H1 (cell line): Measurements from ENCODE around the gene PRKAR1B. TPM values are rescaled to one million over a fixed set of nuclear protein-coding genes. Genes with fewer than 3 reads are reported as not detected.

Experiments used
- CTCF ChIA-PET: fragments of 300-600 bp; sonication (Branson Sonifier 250); formaldehyde crosslinking; loops from one replicate; lab custom pipeline; 2021; ENCODE audit not compliant: partially characterized antibody; lab: Charles Lee
- POLR2A ChIA-PET: fragments of 300-600 bp; sonication (Branson Sonifier 250); formaldehyde crosslinking; loops from one replicate; lab custom pipeline; 2021; ENCODE audit warnings: inconsistent platforms; ENCODE audit not compliant: partially characterized antibody; lab: Charles Lee
- DNase-seq, 2 experiments: peaks; one replicate each; pipeline versions ENCODE4 v3.0.0 to v3.0.0-alpha.2; 2010 to 2022; ENCODE audit warnings: low spot score in 2 of 2, low read depth in 1 of 2, mixed read lengths in 1 of 2
- FAIRE-seq: peaks from 2 replicates; lab custom pipeline; 2011; peaks lifted over from hg19 to GRCh38; lab: Jason Lieb, UNC
- H2AFZ ChIP-seq: 2 replicates; pipeline ENCODE4 v1.8.1; 2012; ENCODE audit warnings: low read length, inconsistent platforms
- H2AK5ac ChIP-seq: 2 replicates; pipeline ENCODE4 v1.6.1; 2013; ENCODE audit warnings: low read depth, low read length
- H2BK120ac ChIP-seq: replicated peaks from 2 replicates; pipeline ENCODE3; 2013; ENCODE audit warnings: low read depth, low read length, inconsistent platforms
- H2BK12ac ChIP-seq: 2 replicates; pipeline ENCODE4 v1.6.1; 2013; ENCODE audit warnings: low read depth, low read length
- H2BK15ac ChIP-seq: 2 replicates; pipeline ENCODE4 v1.6.1; 2013; ENCODE audit warnings: low read length
- H2BK20ac ChIP-seq: 2 replicates; pipeline ENCODE4 v1.6.1; 2013; ENCODE audit warnings: low read length
- H2BK5ac ChIP-seq: 2 replicates; pipeline ENCODE4 v1.6.1; 2013; ENCODE audit warnings: low read depth, low read length
- H3K14ac ChIP-seq: 2 replicates; pipeline ENCODE4 v1.6.1; 2013; ENCODE audit warnings: inconsistent platforms; ENCODE audit not compliant: insufficient read length
- H3K18ac ChIP-seq: 2 replicates; pipeline ENCODE4 v1.6.1; 2013; ENCODE audit warnings: low read length; ENCODE audit errors: extremely low read depth
- H3K23ac ChIP-seq: 2 replicates; pipeline ENCODE4 v1.6.1; 2013; ENCODE audit warnings: inconsistent platforms; ENCODE audit not compliant: insufficient read length
- H3K23me2 ChIP-seq: 2 replicates; pipeline ENCODE4 v1.6.1; 2013; ENCODE audit warnings: low read depth, low read length
- H3K27ac ChIP-seq: 2 replicates; pipeline ENCODE4 v1.6.1; 2011; ENCODE audit warnings: low read depth, low read length, inconsistent platforms
- H3K27me3 ChIP-seq, 4 experiments: replicated peaks in 1 of 4; 1 replicate in 1 of 4; 2 replicates in 3 of 4; pipeline versions ENCODE4 v1.6.1 to v1.8.1; 2011 to 2013; ENCODE audit warnings: low read length in 3 of 4, mild to moderate bottlenecking in 3 of 4, inconsistent platforms in 2 of 4, mixed read lengths in 2 of 4, moderate library complexity in 1 of 4; ENCODE audit not compliant: control insufficient read depth in 3 of 4, insufficient read depth in 3 of 4; ENCODE audit errors: extremely low read depth in 1 of 4
- H3K36me3 ChIP-seq, 4 experiments: 2 replicates each; pipeline versions ENCODE4 v1.6.1 to v1.8.1; 2011 to 2013; ENCODE audit warnings: mild to moderate bottlenecking in 4 of 4, low read length in 3 of 4, moderate library complexity in 2 of 4, control low read depth in 1 of 4, inconsistent platforms in 1 of 4; ENCODE audit not compliant: insufficient read depth in 4 of 4, control insufficient read depth in 2 of 4
- H3K4ac ChIP-seq: replicated peaks from 2 replicates; pipeline ENCODE3; 2013; ENCODE audit warnings: low read length, low read depth, mixed read lengths, inconsistent platforms; ENCODE audit not compliant: insufficient read length
- H3K4me1 ChIP-seq, 4 experiments: replicated peaks in 1 of 4; 1 replicate in 1 of 4; 2 replicates in 3 of 4; pipeline versions ENCODE4 v1.6.1 to v1.8.1; 2011 to 2013; ENCODE audit warnings: low read length in 3 of 4, inconsistent platforms in 2 of 4, mixed read lengths in 1 of 4; ENCODE audit not compliant: insufficient read depth in 4 of 4, control insufficient read depth in 3 of 4
- H3K4me2 ChIP-seq, 2 experiments: 2 replicates each; pipeline versions ENCODE4 v1.6.1 to v1.8.1; 2011 to 2013; ENCODE audit warnings: low read depth in 2 of 2, low read length in 2 of 2, control low read depth in 1 of 2, inconsistent platforms in 1 of 2, mild to moderate bottlenecking in 1 of 2; ENCODE audit not compliant: insufficient read depth in 1 of 2
- H3K4me3 ChIP-seq, 4 experiments: fragments of 200-600, 300-600 bp in 1 of 4; sonication (generic), shearing (Covaris generic), sonication (Bioruptor Twin) in 1 of 4; 2 replicates each; pipeline versions ENCODE4 v1.5.1 to v1.8.1; 2011 to 2016; ENCODE audit warnings: low read length in 4 of 4, low read depth in 3 of 4, control low read depth in 2 of 4, inconsistent platforms in 2 of 4, mild to moderate bottlenecking in 2 of 4, mixed read lengths in 1 of 4, moderate library complexity in 1 of 4; ENCODE audit not compliant: insufficient read depth in 2 of 4; ENCODE audit errors: extremely low read depth in 1 of 4
- H3K56ac ChIP-seq: replicated peaks from 2 replicates; pipeline ENCODE3; 2013; ENCODE audit warnings: low read depth, mild to moderate bottlenecking, mixed read lengths, low read length, inconsistent platforms; ENCODE audit not compliant: insufficient read length
- H3K79me1 ChIP-seq: 2 replicates; pipeline ENCODE4 v1.6.1; 2013; ENCODE audit warnings: low read depth, low read length, control low read depth
- H3K79me2 ChIP-seq, 2 experiments: 2 replicates each; pipeline versions ENCODE4 v1.6.1 to v1.8.1; 2012 to 2013; ENCODE audit warnings: low read length in 2 of 2, mild to moderate bottlenecking in 2 of 2, inconsistent platforms in 1 of 2; ENCODE audit not compliant: insufficient read depth in 2 of 2, control insufficient read depth in 1 of 2
- H3K9ac ChIP-seq, 4 experiments: replicated peaks in 1 of 4; 1 replicate in 1 of 4; 2 replicates in 3 of 4; pipeline versions ENCODE4 v1.6.1 to v1.8.1; 2011 to 2013; ENCODE audit warnings: low read depth in 3 of 4, low read length in 3 of 4, control low read depth in 2 of 4, mild to moderate bottlenecking in 2 of 4, moderate library complexity in 2 of 4, inconsistent platforms in 1 of 4; ENCODE audit errors: extremely low read depth in 1 of 4
- H3K9me3 ChIP-seq, 2 experiments: 2 replicates each; pipeline versions ENCODE4 v1.6.1 to v1.8.1; 2012 to 2013; ENCODE audit warnings: mild to moderate bottlenecking in 2 of 2, moderate library complexity in 2 of 2, control low read depth in 1 of 2, inconsistent platforms in 1 of 2, low read depth in 1 of 2, low read length in 1 of 2, mixed read lengths in 1 of 2; ENCODE audit not compliant: insufficient read depth in 2 of 2
- H4K20me1 ChIP-seq, 2 experiments: replicated peaks in 1 of 2; 2 replicates each; pipeline versions ENCODE3 to v1.8.1; 2011 to 2013; ENCODE audit warnings: inconsistent platforms in 2 of 2, low read length in 2 of 2, mild to moderate bottlenecking in 1 of 2; ENCODE audit not compliant: insufficient read depth in 2 of 2, control insufficient read depth in 1 of 2
- H4K5ac ChIP-seq: 2 replicates; pipeline ENCODE4 v1.6.1; 2013; ENCODE audit warnings: low read length, low read depth, mixed read lengths, inconsistent platforms; ENCODE audit not compliant: insufficient read length
- H4K8ac ChIP-seq: 2 replicates; pipeline ENCODE4 v1.8.0; 2013; ENCODE audit warnings: mild to moderate bottlenecking, moderate library complexity, low read length, inconsistent platforms; ENCODE audit not compliant: insufficient read depth; ENCODE audit errors: extremely low read depth
- H4K91ac ChIP-seq: replicated peaks from 2 replicates; pipeline ENCODE3; 2013; ENCODE audit warnings: low read length, mixed read lengths, inconsistent platforms; ENCODE audit not compliant: insufficient read length
- BRCA1 ChIP-seq: IDR thresholded peaks from 2 replicates; pipeline ENCODE4 v1.6.1; 2012; ENCODE audit warnings: low read depth, low read length, improper control_type of control experiment
- E2F6 ChIP-seq: IDR thresholded peaks from 2 replicates; pipeline ENCODE4 v1.6.1; 2012; ENCODE audit warnings: inconsistent platforms
- FOSL1 ChIP-seq: IDR thresholded peaks from 2 replicates; pipeline ENCODE4 v1.6.1; 2011; ENCODE audit warnings: mild to moderate bottlenecking, low read depth, low read length, moderate library complexity; ENCODE audit not compliant: insufficient read depth
- MAX ChIP-seq: IDR thresholded peaks from 2 replicates; pipeline ENCODE4 v1.6.1; 2012; ENCODE audit warnings: inconsistent platforms
- POU5F1 ChIP-seq: IDR thresholded peaks from 2 replicates; pipeline ENCODE4 v1.6.1; 2011; ENCODE audit warnings: low read depth, mild to moderate bottlenecking, low read length, moderate library complexity
- RFX5 ChIP-seq: IDR thresholded peaks from 2 replicates; pipeline ENCODE4 v1.6.1; 2011; ENCODE audit warnings: low read depth, low read length, improper control_type of control experiment, borderline replicate concordance
- SP1 ChIP-seq: IDR thresholded peaks from 2 replicates; pipeline ENCODE4 v1.6.1; 2011; ENCODE audit warnings: low read depth, low read length
- SRF ChIP-seq: IDR thresholded peaks from 2 replicates; pipeline ENCODE4 v1.6.1; 2011; ENCODE audit warnings: mild to moderate bottlenecking, low read depth, low read length, moderate library complexity
- SUZ12 ChIP-seq: fragments of 200-600 bp; sonication (generic); IDR thresholded peaks from 2 replicates; pipeline ENCODE4 v1.6.1; 2012; ENCODE audit warnings: mild to moderate bottlenecking, inconsistent platforms, low read length, moderate library complexity, mixed read lengths
- WGBS, 2 experiments: shearing (Covaris generic) in 1 of 2; methylation state at CpG; one replicate each; pipeline versions ENCODE4 v1.1.6 to v1.1.7; 2013 to 2015; ENCODE audit warnings: low lambda C conversion rate in 2 of 2, mixed read lengths in 2 of 2, inconsistent platforms in 1 of 2, low coverage in 1 of 2, missing lambda C conversion rate in 1 of 2; ENCODE audit not compliant: insufficient replicate concordance in 2 of 2, insufficient coverage in 1 of 2, insufficient read length in 1 of 2; ENCODE audit errors: extremely low coverage in 1 of 2, missing lambda C conversion rate in 1 of 2; 5-methylcytosine and 5-hydroxymethylcytosine counted together
- polyA plus RNA-seq, 7 experiments: library from polyadenylated mRNA; depleted of rRNA in 3 of 7; stranded (reverse) in 5 of 7; unstranded in 2 of 7; fragments of >200 nt in 5 of 7; fragments of 200-250 nt in 2 of 7; gene quantifications; 1 replicate in 5 of 7; 2 replicates in 1 of 7; 4 replicates in 1 of 7; pipeline versions ENCODE4 v1.2.1 to v1.2.3, GENCODE V29; 2011 to 2013; ENCODE audit warnings: missing spikeins in 2 of 7, mixed read lengths in 2 of 7
- total RNA-seq: library from RNA; stranded (reverse); fragmentation: NEBNext Ultra II Directional; extraction: Animal tissue kit (Norgen Biotek cat#: 25700); gene quantifications from 2 replicates; pipeline ENCODE4 v1.2.1, GENCODE V29; 2021

PRKAR1B gene
- total and polyA plus RNA-seq, 2 of the 8 experiments (the other 6 are each of a cell fraction or from before 2014, with no cell fraction given): 12.3 to 55.7 TPM

GRCh38 chr7:552868-553635 lies 174.0 kb downstream of the PRKAR1B start:
- Histone ChIP-seq H2BK20ac (no peak overlapping the region), H3K18ac (no peak overlapping the region), H3K9me3 (peaks cover 0 to 5% of the 10 kb centered on the region in 2 experiments; a peak in 1 of 4 replicates)
- DNase-seq: no peak
- TF ChIP-seq SRF (no peak), POU5F1 (no peak), FOSL1 (no peak), E2F6 (no peak), RFX5 (no peak), SP1 (no peak), MAX (no peak), SUZ12 (no peak), BRCA1 (no peak)
- TF ChIP-seq, all 59 proteins: peak for 0
- Histone ChIP-seq H4K8ac (peak overlapping the region; percentile 68), H2BK15ac (no peak overlapping the region), H3K4ac (no peak overlapping the region), H2BK12ac (no peak overlapping the region), H4K20me1 (no peaks in the 10 kb centered on the region), H3K23ac (no peak overlapping the region), H2BK5ac (no peak overlapping the region), H3K4me2 (no peak overlapping the region), H3K27ac (no peak overlapping the region), H3K4me3 (no peak overlapping the region), H3K79me1 (no peaks in the 10 kb centered on the region), H3K27me3 (no peaks in the 10 kb centered on the region), H2AFZ (no peak overlapping the region), H3K56ac (no peak overlapping the region), H2BK120ac (no peak overlapping the region), H2AK5ac (no peak overlapping the region), H3K23me2 (no peaks in the 10 kb centered on the region), H4K91ac (no peak overlapping the region), H3K14ac (no peak overlapping the region), H4K5ac (no peak overlapping the region), H3K36me3 (peaks cover 0 to 8% (median 0%) of the 10 kb centered on the region in 4 experiments; a peak in 1 of 8 replicates), H3K9ac (no peak overlapping the region), H3K4me1 (no peaks in the 10 kb centered on the region), H3K79me2 (no peaks in the 10 kb centered on the region)
- WGBS, 2 experiments: 95% methylated on average over 37 of the region's 44 CpGs; no CpG with 5 or more reads in 1 of the 2 experiments
- CTCF ChIA-PET: interaction anchor here (0.8 to 1.4 kb wide), 3 partner anchors 12 to 233 kb away, joined by 3 to 5 read pairs (median 3); no protein-coding TSS in a partner anchor
- POLR2A ChIA-PET: no interaction called here
- FAIRE-seq: no peak
